ENCODE data around the gene THSD4. TPM values are rescaled to one million over a fixed set of nuclear protein-coding genes. Genes with fewer than 3 reads are reported as not detected.

THSD4 gene
- total RNA-seq, 2 experiments from 2014 or later = not detected

DNA sequence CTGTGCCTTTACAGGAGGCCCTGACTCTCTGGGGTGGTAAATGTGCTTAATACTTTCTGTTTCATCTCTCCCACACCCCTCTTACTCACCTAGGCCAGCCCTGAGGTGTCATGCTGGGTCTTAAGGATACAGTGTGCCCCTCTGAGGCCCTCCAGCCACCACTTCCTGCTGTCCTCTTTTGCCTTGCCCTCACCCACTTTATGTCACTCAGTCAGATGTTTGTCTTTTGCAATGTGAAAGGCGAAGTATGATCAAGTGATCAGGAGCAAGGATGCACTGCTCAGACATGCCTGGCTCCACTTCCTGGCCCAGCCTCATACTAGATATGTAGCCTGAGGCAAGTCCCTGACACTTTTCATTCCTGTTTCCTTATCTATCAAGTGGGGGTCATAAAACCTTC lies 356.1 kb downstream of the THSD4 start:
- Histone ChIP-seq H3K9me3 (ENCODE audit: control insufficient read depth in 1 of 2, insufficient read depth in 1 of 2, low read length in 2 of 2) (no peaks in the 10 kb centered on the region), H3K36me3 (ENCODE audit: insufficient read depth, low read length) (no peaks in the 10 kb centered on the region), H3K4me1 (ENCODE audit: insufficient read depth, low read length) (no peaks in the 10 kb centered on the region), H3K27ac (ENCODE audit: low read depth in 1 of 2, low read length in 2 of 2) (no peak overlapping the region), H3K27me3 (ENCODE audit: control insufficient read depth in 1 of 2, insufficient read depth in 2 of 2, low read length in 2 of 2) (no peaks in the 10 kb centered on the region), H3K4me3 (ENCODE audit: low read length) (no peak overlapping the region)
- TF ChIP-seq, protein P1, sequence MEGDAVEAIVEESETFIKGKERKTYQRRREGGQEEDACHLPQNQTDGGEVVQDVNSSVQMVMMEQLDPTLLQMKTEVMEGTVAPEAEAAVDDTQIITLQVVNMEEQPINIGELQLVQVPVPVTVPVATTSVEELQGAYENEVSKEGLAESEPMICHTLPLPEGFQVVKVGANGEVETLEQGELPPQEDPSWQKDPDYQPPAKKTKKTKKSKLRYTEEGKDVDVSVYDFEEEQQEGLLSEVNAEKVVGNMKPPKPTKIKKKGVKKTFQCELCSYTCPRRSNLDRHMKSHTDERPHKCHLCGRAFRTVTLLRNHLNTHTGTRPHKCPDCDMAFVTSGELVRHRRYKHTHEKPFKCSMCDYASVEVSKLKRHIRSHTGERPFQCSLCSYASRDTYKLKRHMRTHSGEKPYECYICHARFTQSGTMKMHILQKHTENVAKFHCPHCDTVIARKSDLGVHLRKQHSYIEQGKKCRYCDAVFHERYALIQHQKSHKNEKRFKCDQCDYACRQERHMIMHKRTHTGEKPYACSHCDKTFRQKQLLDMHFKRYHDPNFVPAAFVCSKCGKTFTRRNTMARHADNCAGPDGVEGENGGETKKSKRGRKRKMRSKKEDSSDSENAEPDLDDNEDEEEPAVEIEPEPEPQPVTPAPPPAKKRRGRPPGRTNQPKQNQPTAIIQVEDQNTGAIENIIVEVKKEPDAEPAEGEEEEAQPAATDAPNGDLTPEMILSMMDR (IDR thresholded peaks at IDR 0.05) = no peak
- Mint-ChIP-seq H3K4me3 (no peak overlapping the region), H3K4me1 (ENCODE audit: low read depth) (no peaks in the 10 kb centered on the region), H3K27ac (no peak overlapping the region), H3K27me3 (no peaks in the 10 kb centered on the region), H3K9me3 (no peaks in the 10 kb centered on the region), H3K36me3 (ENCODE audit: low read depth) (no peaks in the 10 kb centered on the region)
- DNase-seq (no peak), ATAC-seq (ENCODE audit: poor library complexity) (no peak)
- CTCF ChIA-PET = no interaction called here
- intact Hi-C loops (cut with DNase I, micrococcal nuclease) = no loop called here
- POLR2A ChIA-PET = no interaction called here

DNA sequence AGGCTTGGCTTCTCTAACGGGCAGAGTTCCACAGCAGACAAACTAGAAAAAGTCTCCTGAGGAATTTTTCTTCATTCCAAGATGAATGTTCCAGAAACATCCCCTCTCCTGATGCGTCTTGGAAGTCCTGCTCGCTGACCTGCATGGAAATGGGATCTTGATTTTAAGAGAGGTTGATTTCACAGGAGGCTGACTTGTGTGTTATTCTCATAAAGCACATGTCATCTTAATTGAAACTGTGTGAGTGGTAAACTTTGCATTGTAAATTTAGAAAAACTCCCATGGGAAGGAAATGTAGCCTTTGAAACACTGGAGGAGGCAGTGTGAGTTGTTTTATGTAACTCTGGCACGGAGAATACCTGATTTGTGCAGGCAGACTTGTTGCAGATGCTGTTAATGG lies 357.3 kb downstream of the THSD4 start:
- CTCF ChIA-PET = no interaction called here
- DNase-seq (no peak), ATAC-seq (ENCODE audit: poor library complexity) (no peak)
- Mint-ChIP-seq H3K4me1 (ENCODE audit: low read depth) (no peaks in the 10 kb centered on the region), H3K4me3 (no peak overlapping the region), H3K27ac (no peak overlapping the region), H3K27me3 (no peaks in the 10 kb centered on the region), H3K9me3 (no peaks in the 10 kb centered on the region), H3K36me3 (ENCODE audit: low read depth) (no peaks in the 10 kb centered on the region)
- intact Hi-C loops (cut with DNase I, micrococcal nuclease) = no loop called here
- Histone ChIP-seq H3K4me1 (ENCODE audit: insufficient read depth, low read length) (no peaks in the 10 kb centered on the region), H3K36me3 (ENCODE audit: insufficient read depth, low read length) (no peaks in the 10 kb centered on the region), H3K27me3 (ENCODE audit: control insufficient read depth in 1 of 2, insufficient read depth in 2 of 2, low read length in 2 of 2) (no peaks in the 10 kb centered on the region), H3K9me3 (ENCODE audit: control insufficient read depth in 1 of 2, insufficient read depth in 1 of 2, low read length in 2 of 2) (no peaks in the 10 kb centered on the region), H3K27ac (ENCODE audit: low read depth in 1 of 2, low read length in 2 of 2) (no peak overlapping the region), H3K4me3 (ENCODE audit: low read length) (no peak overlapping the region)
- TF ChIP-seq, protein P1 (IDR thresholded peaks at IDR 0.05) = no peak
- POLR2A ChIA-PET = no interaction called here

DNA sequence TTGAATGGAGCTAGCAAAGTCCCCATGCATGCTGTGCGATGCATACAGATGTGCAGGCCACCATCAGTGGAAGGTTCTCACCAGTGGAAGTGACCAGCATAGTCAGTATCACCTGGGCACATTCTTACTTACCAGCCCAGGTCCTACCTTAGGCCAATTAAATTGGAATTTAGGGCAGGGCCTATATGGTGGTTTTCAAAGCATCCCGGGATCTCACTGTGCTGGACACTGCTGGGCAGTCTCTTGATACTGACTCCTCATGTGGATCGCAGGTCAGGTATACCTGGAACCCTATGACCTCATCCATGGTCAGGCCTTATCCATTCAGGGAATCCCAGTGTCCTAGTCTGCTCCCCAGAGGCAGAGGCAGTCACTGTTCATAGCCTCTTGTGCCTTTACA lies 358.5 kb downstream of the THSD4 start:
- H3K27ac Mint-ChIP-seq = no peak overlapping the region
- TF ChIP-seq, protein P1 (IDR thresholded peaks at IDR 0.05) = no peak
- DNase-seq = no peak
- Histone ChIP-seq H3K9me3 (ENCODE audit: control insufficient read depth in 1 of 2, insufficient read depth in 1 of 2, low read length in 2 of 2) (no peaks in the 10 kb centered on the region), H3K4me3 (ENCODE audit: low read length) (no peak overlapping the region), H3K4me1 (ENCODE audit: insufficient read depth, low read length) (no peaks in the 10 kb centered on the region), H3K27me3 (ENCODE audit: control insufficient read depth in 1 of 2, insufficient read depth in 2 of 2, low read length in 2 of 2) (no peaks in the 10 kb centered on the region), H3K27ac (ENCODE audit: low read depth in 1 of 2, low read length in 2 of 2) (no peak overlapping the region), H3K36me3 (ENCODE audit: insufficient read depth, low read length) (no peaks in the 10 kb centered on the region)
- H3K9me3 Mint-ChIP-seq = no peaks in the 10 kb centered on the region
- intact Hi-C loops (cut with DNase I, micrococcal nuclease) = no loop called here
- no peaks in the 10 kb centered on the region for H3K4me1 Mint-ChIP-seq (ENCODE audit: low read depth)
- ChIA-PET CTCF (no interaction called here), POLR2A (no interaction called here)
- ATAC-seq (ENCODE audit: poor library complexity) = no peak
- no peaks in the 10 kb centered on the region for H3K36me3 Mint-ChIP-seq (ENCODE audit: low read depth)
- no peaks in the 10 kb centered on the region for H3K27me3 Mint-ChIP-seq
- no peak overlapping the region for H3K4me3 Mint-ChIP-seq

All from CD4-positive, alpha-beta T cell (primary cell).